HG03280 (cell line): ENCODE results near the gene PCDH15.
"Not testable (repeated sequence)": the region's sequence is repeated elsewhere in the genome, so short reads cannot be mapped to it uniquely, and the experiment has no call there.

ENCODE experiments used
- ATAC-seq: cut with Tn5 transposase; IDR thresholded peaks from one replicate; pipeline ENCODE4 v1.9.1; 2021; ENCODE audit warnings: mild to moderate bottlenecking, moderate library complexity; ENCODE audit not compliant: unreplicated experiment

PCDH15 gene

DNA sequence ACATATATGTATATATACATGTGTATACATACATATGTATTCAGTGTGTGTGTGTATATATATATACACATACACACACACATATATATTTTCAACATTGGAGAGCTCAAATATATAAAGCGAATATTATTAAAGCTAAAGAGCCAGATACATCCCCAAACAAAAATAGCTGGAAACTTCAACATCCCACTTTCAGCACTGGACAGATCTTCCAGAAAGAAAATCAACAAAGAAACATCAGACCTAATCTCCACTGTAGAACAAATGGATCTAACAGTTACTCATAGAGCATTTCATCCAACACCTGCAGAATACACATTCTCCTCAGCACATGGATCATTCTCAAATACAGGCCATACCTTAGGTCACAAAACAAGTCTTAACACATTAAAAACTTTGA is 799.0 kb downstream of the PCDH15 start:
- no peak for ATAC-seq

DNA sequence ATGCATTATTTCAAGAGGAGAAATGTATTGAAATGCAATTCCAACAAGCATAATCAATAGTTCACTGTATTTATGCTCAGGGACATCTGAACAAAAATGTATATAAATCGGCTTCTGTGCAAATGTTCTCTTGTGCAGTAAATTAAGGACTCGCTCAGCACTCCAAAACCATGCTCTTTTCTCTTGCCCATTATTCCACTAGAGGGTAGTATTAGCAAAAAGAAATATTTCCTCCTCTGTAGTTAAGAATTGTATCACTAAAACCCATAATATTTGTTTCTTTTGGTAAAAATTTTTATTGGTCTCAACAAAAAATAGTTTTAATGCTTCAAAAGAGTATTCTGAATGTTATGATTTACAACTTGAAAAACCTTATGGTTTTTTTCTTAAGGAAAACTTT is 803.1 kb downstream of the PCDH15 start:
- ATAC-seq = no peak

DNA sequence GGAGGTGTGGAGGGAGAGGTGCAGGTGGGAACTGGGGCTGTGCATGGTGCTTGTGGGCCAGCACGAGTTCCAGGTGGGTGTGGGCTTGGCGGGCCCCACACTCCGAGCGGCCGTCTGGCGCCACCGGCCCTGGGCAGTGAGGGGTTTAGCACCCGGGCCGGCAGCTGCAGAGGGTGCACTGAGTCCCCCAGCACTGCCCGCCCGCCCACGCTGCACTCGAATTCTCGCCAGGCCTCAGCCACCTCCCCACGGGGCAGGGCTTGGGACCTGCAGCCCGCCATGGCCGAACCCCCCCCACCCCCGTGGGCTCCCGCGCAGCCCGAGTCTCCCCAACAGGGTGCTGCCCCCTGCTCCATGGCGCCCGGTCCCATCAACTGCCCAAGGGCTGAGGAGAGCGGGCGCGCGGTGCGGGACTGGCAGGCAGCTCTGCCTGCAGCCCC is 810.2 kb downstream of the PCDH15 start:
- no peak for ATAC-seq

DNA sequence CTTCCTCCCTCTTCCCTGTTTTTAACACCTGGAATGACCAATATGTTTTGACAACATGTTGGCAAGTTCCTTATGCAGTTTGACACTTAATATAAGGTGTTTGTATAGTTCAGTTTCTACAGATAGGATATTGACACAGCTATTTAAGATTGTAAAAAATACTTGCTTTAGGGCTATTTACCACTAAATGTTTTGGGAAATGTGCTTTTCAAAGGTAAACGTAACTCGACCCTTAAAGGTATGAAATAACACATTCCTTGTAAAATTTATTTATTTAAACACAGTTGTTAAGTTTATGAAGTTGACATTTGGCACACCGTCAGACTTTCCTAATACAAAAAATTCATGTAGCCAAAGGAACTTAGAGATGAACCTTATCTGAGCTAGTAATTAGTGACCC is 817.6 kb downstream of the PCDH15 start:
- no peak for ATAC-seq

DNA sequence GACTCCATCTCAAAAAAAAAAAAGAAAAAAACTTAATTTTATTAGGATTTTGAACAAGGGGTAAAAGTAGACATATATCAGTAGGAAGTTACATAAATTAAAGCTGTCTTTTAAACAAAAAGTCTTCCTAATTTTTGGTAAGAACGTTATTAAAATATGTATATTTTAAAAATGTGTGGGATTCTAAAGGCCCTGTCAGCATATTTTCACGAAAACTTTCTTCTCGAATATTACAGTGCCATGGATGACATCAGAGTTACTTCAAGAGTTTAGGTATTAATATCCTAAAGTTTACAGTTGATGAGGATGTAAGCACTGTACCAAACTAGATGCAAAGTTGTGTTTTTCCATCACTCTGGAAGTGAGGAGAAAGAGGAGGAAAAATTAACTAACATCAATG is 820.8 kb downstream of the PCDH15 start:
- ATAC-seq = no peak

DNA sequence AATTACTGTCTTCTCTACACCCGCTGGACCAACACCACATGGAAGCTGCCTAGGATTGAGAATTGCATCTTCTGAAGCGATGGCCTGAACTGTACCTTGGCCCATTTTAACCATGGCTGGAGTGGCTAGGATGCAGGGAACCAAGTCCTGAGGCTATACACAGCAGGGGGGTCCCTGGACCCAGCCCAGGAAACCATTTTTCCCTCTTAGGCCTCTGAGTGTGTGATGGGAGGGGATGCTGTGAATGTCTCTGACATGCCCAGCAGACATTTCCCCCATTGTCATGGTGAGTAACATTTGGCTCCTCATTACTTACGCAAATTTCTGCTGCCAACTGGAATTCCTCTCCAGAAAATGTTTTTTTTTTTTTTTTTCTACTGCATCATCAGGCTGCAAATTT is 822.7 kb downstream of the PCDH15 start:
- ATAC-seq = no peak

DNA sequence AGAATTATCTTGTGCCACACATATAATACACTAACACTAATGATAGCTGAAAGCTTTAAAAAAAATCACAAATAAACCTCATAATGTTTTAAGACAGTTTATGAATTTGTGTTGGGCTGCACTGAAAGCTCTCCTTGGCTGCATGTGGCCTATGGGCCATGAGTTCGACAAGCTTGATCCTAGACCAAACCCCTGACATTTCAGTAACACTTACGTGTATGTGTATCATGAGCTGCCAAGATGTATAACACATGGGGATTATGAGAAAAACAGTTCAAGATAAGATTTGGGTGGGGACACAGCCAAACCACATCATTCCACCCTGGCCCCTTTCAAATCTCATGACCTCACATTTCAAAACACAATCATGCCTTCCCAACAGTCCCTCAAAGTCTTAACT is 823.8 kb downstream of the PCDH15 start:
- ATAC-seq = no peak

DNA sequence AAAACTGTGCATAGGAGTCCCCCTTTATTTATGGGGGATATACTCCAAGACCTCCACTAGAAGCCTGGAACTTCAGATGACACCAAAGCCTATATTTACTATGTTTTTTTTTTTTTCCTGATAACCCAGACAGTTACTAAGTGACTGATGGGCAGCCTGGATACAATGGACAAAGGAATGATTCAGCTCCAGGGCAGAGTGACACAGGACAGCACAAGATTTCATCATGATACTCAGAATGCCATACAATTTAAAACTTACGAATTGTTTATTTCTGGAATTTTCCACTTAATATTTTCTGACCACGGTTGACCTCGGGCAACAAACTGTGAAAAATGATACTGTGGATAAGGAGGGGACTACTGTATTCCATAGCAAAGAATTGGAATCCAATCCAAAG is 843.6 kb downstream of the PCDH15 start:
- no peak for ATAC-seq

DNA sequence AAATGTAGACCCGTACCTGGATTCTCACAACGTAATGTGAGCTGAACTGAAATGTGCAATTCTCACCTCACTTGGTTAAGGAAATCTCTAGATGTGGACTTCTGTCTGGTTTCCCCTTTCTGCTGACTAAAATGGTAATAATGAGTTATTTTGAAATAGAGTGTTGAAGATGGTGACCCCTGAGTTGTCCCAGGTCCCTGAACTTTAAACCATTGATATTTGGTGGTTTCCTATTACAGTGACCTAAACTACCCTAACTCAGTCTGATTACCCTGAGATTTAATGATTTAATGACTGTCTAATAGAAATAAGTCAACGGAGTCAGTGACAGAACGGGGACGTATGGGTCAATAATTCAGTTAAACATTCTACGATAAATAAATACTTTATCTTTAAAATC is 845.9 kb downstream of the PCDH15 start:
- no peak for ATAC-seq

DNA sequence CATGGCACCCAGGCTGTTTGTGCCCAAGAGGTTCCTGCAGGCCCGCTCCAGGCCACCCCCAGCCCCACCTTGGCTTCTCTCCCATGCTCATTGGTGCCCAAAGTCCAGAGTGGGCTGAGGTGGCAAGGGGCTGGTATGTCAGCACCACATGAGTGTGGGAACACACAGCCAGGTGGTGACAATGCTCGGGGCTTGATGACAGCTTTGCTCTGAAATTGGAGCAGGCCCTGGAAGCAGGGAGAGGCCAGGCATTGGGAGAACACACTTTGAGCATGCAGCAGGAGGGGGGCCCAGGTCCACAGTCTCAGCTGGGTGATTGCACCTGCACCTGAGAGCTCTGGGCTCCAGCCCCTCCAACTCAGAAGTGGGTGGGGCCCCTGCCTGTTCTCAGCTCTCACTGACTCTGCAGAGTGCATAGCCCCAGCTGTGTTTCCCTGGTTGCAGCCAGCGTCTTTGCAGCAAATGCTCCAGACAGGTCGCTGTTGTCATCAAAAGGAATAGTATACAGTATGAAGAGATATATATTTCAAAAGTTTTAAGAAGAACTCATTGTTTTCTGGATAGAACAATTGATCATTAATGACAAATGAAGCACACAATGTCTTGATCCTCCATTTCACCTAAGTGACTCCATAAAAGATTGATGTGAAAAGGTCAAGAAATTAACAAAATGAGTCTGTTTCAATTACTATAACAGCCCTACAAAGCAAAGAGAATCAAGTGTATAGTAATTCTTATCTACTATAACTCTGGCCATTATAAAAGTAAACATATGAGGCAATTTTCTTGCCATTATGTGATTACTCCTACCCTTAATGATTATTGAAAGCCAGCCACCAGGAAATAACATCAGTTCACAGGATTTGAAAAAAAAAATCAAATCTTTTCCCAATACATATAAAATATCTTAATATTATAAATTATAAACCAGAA is 848.1 kb downstream of the PCDH15 start:
- ATAC-seq = no peak

DNA sequence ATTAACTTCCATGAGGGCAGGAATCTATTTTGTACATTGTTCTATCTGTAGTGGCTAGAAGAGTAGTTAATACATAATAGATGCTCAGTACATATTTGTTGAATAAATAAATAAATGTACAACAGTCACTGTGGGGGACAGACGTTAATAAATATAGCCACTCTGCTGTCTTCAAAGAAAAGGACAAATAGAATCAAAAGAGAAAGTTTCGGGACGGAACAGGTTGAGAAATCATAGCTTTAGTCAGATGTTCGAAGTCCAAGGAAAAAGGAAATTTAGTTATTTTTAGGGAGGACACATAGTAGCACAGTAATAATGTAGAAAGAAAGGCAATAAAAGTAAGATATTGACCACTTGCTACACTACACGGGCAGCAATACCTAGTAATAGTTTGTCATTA is 861.4 kb downstream of the PCDH15 start:
- no peak for ATAC-seq

DNA sequence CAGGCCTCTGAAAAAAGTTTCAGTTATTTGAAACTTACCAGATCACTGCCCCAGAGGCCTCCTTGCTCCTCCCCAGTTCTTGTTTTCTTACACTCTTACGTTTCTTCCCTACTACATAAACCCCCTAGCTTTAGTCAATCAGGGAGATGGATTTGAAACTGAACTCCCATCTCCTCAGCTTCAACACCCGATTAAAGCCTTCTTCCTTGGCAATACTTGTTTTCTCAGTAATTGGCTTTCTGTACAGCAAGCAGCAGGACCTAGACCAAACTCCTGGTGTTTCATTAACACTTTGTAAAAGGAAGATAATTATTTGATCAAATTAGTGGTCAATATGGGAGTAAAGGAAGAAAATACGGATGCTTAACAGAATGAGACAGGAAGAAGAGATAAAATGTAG is 870.4 kb downstream of the PCDH15 start:
- no peak for ATAC-seq

DNA sequence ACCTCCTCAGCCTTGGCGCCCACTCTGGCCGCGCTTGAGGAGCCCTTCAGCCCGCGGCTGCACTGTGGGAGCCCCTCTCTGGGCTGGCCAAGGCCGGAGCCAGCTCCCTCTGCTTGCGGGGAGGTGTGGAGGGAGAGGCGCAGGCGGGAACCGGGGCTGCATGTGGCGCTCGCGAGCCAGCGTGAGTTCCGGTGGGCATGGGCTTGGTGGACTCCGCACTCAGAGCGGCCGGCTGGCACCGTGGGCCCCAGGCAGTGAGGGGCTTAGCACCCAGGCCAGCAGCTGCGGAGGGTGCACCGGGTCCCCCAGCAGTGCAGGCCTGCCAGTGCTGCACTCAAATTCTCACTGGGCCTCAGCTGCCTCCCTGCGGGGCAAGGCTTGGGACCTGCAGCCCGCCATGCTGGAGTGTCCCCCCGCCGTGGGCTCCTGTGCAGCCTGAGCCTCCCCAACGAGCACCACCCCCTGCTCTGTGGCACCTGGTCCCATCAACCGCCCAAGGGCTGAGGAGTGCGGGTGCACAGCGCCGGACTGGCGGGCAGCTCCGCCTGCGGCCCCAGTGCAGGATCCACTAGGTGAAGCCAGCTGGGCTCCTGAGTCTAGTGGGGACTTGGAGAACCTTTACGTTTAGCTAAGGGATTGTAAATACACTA is 876.9 kb downstream of the PCDH15 start:
- ATAC-seq = not testable (repeated sequence)

DNA sequence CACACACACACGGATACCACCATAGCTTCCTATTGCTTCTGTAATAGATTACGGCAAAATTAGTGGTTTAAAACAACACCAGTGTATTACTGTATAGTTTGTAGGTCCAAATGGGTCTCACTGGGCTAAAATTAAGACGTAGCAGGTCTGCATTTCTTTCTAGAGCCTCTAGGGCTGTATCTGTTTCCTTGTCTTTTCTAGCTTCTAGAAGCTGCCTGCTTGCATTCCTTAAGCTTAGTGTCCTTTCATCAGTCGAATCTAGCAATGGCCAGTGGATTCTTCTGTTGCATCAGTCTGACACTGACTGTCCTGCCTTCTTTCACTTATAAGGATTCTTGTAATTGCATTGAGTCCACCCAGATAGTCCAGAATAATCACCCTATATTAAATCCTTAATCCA is 882.3 kb downstream of the PCDH15 start:
- ATAC-seq = no peak

DNA sequence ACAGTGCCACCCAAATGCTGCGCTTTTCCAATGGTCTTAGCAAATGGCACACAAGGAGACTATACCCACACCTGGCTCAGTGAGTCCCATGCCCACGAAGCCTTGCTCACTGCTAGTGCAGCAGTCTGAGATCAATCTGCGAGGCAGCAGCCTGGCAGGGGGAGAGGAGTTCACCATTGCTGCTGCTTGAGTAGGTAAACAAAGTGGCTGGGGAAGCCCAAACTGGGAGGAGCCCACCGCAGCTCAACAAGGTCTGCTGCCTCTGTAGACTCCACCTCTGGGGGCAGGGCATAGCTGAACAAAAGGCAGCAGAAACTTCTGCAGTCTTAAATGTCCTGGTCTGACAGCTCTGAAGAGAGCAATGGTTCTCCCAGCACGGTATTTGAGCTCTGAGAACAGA is 891.2 kb downstream of the PCDH15 start:
- ATAC-seq = no peak

DNA sequence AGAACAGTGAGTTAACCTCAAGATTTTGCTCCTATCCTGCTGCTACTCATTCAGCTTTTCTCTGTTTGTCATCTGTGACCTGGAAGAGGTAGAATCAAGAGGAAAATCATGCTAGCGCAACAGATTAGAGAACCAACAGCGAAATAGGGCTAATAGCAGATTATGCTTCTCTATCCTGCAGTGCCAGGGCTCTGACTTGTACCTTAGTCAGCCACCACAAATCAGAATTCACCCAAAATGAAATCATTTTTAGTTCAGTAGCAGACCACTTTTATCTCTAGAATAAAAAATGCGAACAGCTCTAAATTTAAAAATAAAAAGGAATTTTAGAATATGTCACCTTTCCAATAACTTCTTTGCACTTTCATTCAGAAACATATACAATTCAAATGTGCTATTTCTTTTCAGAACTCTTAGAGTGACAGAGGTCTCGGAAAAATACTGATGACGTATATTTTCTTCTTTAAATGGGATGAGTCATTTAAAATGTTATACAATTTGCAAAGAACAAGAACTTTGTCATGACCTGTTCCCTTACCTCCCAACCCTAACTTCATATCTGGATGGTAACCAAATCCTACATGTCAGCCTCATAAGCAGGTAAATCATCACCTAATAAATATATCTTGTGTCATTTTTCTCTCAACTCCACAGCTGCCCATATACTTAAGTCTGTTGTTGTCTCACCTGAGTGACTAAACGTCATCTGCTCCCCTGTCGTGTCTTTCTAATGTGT is 896.4 kb downstream of the PCDH15 start:
- ATAC-seq = no peak

DNA sequence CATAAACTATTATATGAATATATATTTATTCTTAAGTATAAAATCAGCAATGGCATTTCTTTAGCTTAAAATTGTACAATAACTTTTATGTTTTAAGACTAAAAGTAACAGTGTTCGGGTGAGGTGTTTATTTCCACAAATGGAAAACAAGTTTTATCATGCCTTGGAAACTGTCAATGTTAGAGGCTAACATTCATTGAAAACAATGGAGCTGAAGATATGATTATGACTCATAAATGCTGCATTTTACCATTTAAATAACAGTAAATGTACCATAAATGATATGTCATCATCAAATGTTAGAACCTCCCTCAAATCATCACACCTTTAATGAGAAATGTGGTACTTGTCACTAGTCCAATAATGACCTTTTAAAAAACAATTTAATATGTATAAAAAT is 897.3 kb downstream of the PCDH15 start:
- ATAC-seq = no peak

DNA sequence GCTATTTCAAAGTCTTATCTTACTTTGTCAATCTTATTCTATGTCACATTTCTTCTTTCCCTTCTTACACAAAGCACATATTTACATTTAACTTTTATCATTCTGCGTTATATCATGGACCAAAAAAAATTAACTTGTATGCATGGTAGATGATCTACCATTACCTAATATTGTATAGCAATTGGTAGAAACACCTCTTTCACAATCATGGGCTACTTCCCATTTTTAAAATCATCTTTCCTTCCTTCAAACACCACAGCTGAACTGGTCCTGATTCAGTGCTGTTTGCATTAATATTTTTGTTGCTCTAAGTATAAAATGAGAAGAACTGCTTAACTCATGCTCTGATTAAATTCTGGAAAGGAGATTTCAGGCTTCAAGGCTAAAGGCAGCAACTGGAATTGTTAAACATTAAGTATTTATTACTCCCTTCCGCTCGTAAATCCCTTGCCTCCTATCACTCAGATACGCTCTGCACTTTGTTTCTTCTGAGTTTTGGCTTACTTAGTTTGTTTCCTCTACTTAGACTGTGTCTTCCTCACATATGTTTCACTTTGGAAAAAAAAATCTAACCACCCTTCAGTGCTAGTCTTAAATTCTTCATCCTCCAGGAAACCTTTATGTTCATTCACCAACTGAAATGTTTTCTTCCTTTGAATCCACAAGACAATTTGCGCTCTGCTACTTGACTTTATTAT is 901.4 kb downstream of the PCDH15 start:
- no peak for ATAC-seq

DNA sequence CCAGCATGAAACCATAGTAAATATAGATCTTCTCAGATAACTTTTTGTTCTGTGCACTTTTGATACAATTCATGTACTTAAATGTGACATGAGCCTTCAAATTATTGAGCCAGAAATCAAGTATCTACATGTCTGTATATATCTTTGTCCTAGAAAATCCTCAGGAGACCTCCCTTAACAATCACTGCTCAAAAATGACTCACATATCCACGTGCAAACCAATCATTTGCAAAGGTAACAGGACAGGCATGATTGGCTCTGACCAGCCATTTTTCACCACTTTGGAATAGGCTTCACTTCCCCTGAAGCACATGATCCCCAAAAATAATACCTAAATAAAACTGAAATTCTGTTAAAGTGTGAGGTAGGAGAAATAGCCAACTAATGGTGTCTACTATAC is 902.5 kb downstream of the PCDH15 start:
- no peak for ATAC-seq

DNA sequence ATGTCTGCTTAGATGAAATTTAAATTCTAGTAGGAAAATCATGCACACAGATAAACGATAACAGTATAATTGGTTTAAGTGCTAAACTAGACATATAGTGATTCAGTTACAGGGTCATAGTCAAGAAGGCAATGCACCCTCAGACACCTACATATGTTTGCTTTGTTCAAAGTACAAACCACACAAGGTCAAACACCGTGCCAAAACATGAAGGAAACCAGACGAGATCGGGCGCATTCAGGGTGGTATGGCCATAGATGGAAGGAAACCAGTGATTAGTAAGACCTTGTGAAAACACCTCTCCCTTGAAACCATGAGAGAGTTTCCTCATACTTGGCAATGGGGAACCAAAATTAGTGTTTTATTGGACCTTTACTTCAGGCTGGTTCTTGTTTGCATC is 906.9 kb downstream of the PCDH15 start:
- no peak for ATAC-seq

DNA sequence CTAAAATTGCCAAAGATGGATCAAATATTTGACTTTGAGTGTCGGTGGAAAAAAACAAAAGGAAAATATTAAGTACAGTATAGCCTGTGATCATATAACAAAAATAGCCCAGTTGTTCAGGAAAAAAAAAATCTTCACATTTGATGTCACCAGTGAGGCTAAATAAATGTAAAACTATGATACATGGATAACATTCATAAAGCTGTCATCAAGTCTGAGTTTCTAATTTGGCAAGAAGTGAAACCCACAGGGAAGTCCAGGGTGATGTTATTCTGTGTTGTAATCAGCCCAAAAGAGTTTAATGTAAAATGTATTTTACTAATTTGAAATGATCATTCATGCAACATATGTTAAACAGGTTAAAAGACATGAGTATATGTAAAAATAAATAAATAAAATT is 908.0 kb downstream of the PCDH15 start:
- ATAC-seq = no peak
